SK-N-SH (cell line): ENCODE results near the gene RNASEH1.

ENCODE experiments used
- CTCF ChIP-seq: fragments of 200-600 bp; sonication (generic); IDR thresholded peaks from 2 replicates; pipeline ENCODE4 v1.6.1; 2017; ENCODE audit warnings: antibody characterized with exemption, mild to moderate bottlenecking, moderate library complexity
- GABPA ChIP-seq: IDR thresholded peaks from 2 replicates; pipeline ENCODE4 v1.4.0; 2012; ENCODE audit warnings: low read depth, mild to moderate bottlenecking
- PBX3 ChIP-seq: IDR thresholded peaks from 2 replicates; pipeline ENCODE4; 2012
- POLR2AphosphoS5 ChIP-seq: IDR thresholded peaks from 2 replicates; pipeline ENCODE4 v1.6.1; 2012; ENCODE audit warnings: low read depth, low read length
- USF2 ChIP-seq: fragments of 150-350 bp; IDR thresholded peaks from 2 replicates; pipeline ENCODE4 v1.6.1; 2017; ENCODE audit warnings: antibody characterized with exemption, low read length, low read depth, borderline replicate concordance

GRCh38 chr2:3547915-3548314 is 10.2 kb downstream of the RNASEH1 start:
- TF ChIP-seq POLR2AphosphoS5: no peak
- TF ChIP-seq CTCF: no peak
- TF ChIP-seq USF2: no peak
- TF ChIP-seq PBX3: no peak
- TF ChIP-seq GABPA: no peak
